Activated T-cell treated with anti-CD3 and anti-CD28 coated beads, Interleukin-2, amount 50 U/mL, for 24 hours (primary cell): Measurements from ENCODE around the gene MAP2K7.
"Not testable (repeated sequence)": the region's sequence is repeated elsewhere in the genome, so short reads cannot be mapped to it uniquely, and the experiment has no call there.

Experiments used
- DNase-seq: peaks from one replicate; pipeline ENCODE4 v3.0.0-alpha.2; 2020
- H3K27ac Mint-ChIP-seq: 2 replicates; pipeline ENCODE4 v1.8.0; 2020; ENCODE audit warnings: mild to moderate bottlenecking, mixed read lengths
- H3K27me3 Mint-ChIP-seq: 2 replicates; pipeline ENCODE4 v1.8.0; 2020; ENCODE audit warnings: mixed read lengths
- H3K36me3 Mint-ChIP-seq: 2 replicates; pipeline ENCODE4 v1.8.0; 2020; ENCODE audit warnings: low read depth, mixed read lengths
- H3K4me1 Mint-ChIP-seq: 2 replicates; pipeline ENCODE4 v1.8.0; 2020; ENCODE audit warnings: low read depth, mixed read lengths
- H3K4me3 Mint-ChIP-seq: 2 replicates; pipeline ENCODE4 v1.8.0; 2020; ENCODE audit warnings: mild to moderate bottlenecking, moderate library complexity, mixed read lengths
- H3K9me3 Mint-ChIP-seq: 2 replicates; pipeline ENCODE4 v1.8.0; 2020; ENCODE audit warnings: mixed read lengths

MAP2K7 gene

DNA sequence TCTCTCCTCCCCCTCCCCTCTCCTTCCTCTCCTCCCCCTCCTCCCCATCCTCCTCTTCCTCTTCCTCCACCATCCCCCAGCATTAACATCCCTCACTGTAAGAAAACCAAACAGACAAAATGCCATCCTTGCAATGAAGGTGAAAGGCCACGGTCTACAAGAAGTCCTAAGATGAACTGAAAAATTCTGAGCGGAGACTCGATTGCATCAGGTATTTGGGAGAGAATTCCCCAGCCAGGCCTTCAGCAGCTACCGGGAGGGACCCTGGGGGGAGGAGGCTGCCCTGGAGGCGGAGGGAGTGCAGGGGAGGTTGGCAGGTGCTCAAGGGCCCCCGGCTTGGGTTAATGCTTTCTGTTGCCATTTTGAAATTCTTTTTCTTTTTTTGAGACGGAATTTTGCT is 49.9 kb downstream of the MAP2K7 start:
- no peaks in the 10 kb centered on the region for H3K27me3 Mint-ChIP-seq
- no peak overlapping the region for H3K27ac Mint-ChIP-seq
- no peak overlapping the region for H3K4me3 Mint-ChIP-seq
- peaks cover 14% of the 10 kb centered on the region for H3K36me3 Mint-ChIP-seq
- H3K9me3 Mint-ChIP-seq = no peaks in the 10 kb centered on the region
- H3K4me1 Mint-ChIP-seq = no peaks in the 10 kb centered on the region
- no peak for DNase-seq

DNA sequence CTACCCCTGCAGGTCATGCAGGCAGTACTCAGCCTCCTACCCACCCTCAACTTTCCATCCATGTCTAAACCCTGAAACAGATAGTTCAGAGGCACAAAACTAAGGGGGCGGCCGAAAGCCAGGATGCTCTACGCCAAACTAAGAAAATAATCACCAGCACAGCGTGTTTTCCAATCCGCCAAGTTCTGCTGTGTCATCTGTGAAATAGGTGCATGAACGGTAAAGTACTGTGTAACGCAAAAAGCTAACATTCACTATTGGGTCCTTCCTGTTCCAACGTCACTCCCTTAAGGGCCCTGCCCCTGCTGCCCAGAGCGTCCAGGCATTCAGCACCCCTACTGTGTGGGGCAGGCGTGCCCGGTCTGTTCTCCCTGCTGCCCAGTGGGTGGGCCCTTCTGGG is 52.0 kb downstream of the MAP2K7 start:
- Mint-ChIP-seq H3K9me3 (no peaks in the 10 kb centered on the region), H3K4me1 (no peaks in the 10 kb centered on the region), H3K27ac (no peak overlapping the region), H3K4me3 (no peak overlapping the region), H3K36me3 (peaks cover 31% of the 10 kb centered on the region), H3K27me3 (no peaks in the 10 kb centered on the region)
- no peak for DNase-seq

DNA sequence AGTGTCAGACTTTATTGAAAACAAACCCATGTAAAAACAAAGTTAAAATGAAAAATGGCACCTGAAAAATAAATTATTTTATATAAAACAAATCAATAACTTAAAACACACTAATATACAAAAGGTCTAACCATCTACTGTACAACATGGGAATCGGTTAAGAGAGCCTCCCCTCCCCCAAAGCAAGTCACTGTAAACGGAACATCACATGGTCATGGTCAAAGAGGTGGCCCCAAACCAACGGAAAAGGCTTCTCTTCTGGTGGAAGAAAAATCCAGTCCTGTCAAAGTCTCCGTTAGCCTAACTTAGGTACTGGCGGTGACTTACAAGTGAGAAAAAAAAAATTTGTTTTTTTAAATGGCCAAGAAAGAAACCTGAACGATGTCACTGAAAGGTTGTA is 55.5 kb downstream of the MAP2K7 start:
- DNase-seq = no peak
- H3K36me3 Mint-ChIP-seq = peaks cover 60% of the 10 kb centered on the region
- no peaks in the 10 kb centered on the region for H3K4me1 Mint-ChIP-seq
- H3K27ac Mint-ChIP-seq = no peak overlapping the region
- no peak overlapping the region for H3K4me3 Mint-ChIP-seq
- no peaks in the 10 kb centered on the region for H3K9me3 Mint-ChIP-seq
- no peaks in the 10 kb centered on the region for H3K27me3 Mint-ChIP-seq

DNA sequence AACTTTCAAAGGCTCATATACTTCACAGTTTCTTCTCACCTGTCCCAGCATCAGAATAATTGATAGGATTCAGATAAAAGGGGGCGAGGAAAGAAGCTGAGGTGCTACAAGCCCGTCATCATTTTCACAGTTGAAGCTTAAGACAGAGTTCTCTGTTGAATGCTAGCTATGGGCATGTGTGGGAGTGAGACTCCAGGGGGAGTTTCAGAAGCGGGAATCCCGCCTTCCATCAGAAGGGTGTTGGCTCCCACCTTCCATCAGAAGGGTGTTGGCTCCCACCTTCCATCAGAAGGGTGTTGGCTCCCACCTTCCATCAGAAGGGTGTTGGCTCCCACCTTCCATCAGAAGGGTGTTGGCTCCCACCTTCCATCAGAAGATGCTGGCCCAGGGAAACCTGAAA is 57.4 kb downstream of the MAP2K7 start:
- H3K36me3 Mint-ChIP-seq = peaks cover 76% of the 10 kb centered on the region
- not testable (repeated sequence) for H3K27me3 Mint-ChIP-seq, H3K4me3 Mint-ChIP-seq, H3K9me3 Mint-ChIP-seq, DNase-seq, H3K27ac Mint-ChIP-seq, H3K4me1 Mint-ChIP-seq

DNA sequence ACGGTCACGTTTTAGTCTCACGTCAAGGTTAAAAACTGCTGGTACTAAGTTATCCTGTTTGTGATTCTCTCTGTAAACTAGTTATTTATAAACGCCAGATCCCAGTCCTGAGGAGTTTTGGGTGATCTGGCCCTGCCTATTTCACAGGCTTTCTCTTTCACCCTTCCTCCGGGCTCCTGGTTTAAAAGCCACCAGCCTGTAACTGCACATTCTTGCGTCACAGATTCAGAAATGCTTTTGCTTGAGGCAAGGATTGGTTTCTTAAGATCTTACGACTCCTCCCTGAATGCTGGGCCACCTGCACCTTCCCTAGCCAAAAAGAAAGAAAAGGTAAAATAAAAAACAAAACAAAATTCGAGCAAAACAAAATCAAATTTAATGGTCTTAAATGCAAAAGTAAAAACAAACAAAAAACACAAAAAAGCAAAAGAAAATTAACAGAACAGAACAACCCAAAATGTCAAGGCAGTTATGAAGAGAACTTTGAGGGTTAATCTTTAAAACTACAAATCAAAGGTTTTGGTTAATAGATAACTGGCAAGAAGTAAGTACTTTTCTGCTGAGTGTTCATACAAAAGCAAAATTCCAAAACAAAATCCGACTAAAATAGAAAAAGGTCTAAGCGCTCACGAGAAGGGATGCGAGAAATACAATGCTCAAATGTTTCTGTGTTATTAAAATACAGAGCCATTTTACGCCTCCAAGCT is 58.4 kb downstream of the MAP2K7 start:
- Mint-ChIP-seq H3K36me3 (peaks cover 83% of the 10 kb centered on the region), H3K27ac (peak overlapping the region; percentile 14), H3K4me1 (no peaks in the 10 kb centered on the region), H3K27me3 (no peaks in the 10 kb centered on the region), H3K9me3 (no peaks in the 10 kb centered on the region), H3K4me3 (no peak overlapping the region)
- DNase-seq = no peak

DNA sequence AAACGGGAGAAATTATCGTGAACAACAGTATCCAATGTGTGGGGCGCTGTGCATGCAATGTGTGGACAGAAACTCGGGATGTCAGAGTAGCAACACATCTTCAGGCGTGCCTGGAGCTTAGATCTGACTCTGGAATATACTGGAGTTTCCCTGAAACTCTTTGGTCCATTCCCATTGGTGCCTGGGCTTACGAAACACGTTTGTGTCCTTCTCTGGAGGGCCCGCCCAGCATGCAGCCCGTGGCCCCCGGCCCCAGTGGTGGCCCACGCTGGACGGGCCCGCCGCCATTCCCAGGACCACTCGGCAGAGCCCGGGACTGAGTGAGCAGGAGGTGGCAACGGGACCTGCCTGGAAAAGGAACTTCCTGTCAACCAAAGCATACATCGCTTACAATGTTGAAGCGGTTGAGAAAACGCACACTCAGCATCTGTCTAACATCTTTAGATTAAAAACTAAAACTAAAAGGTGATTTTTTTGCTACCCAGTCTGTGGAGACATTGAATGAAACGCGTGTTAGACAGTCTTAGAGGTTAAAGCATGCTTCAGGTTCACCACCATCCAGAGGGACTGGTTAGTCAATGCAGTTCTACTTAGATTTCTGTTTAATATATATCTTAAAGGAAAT is 59.1 kb downstream of the MAP2K7 start:
- Mint-ChIP-seq H3K4me1 (no peaks in the 10 kb centered on the region), H3K27ac (no peak overlapping the region), H3K9me3 (no peaks in the 10 kb centered on the region), H3K27me3 (no peaks in the 10 kb centered on the region), H3K4me3 (no peak overlapping the region), H3K36me3 (peaks cover 87% of the 10 kb centered on the region)
- DNase-seq = no peak

DNA sequence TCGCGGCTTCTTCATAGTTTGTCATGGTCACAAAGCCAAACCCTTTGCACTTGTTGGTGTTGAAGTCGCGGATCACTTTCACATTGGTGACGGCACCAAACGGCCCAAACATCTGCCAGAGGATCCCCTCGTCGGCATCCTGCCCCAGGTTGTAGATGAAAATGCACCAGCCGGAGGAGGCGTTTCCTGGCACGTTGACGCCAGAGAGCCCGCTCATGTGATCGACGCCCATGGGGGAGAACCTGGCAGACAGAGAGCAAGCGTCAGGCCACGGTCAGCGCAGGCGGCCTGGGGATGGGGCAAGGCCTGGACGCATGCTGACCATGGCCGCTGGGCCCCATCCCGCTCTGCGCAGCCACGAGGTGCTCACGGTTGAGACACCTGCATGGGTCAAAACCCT is 59.9 kb downstream of the MAP2K7 start:
- Mint-ChIP-seq H3K4me1 (no peaks in the 10 kb centered on the region), H3K27me3 (no peaks in the 10 kb centered on the region), H3K27ac (no peak overlapping the region), H3K4me3 (no peak overlapping the region), H3K9me3 (no peaks in the 10 kb centered on the region), H3K36me3 (peaks cover 86% of the 10 kb centered on the region)
- DNase-seq = no peak
